Parathyroid adenoma (tissue), 2 donors: Measurements from ENCODE around the gene CTDSPL.

Experiments
- H2AFZ ChIP-seq: fragments of 300-600 bp; sonication (generic); one replicate; pipeline ENCODE4 v1.7.0; 2017; ENCODE audit warnings: antibody characterized with exemption, mild to moderate bottlenecking
- H3K27ac ChIP-seq: fragments of 300-600 bp; sonication (generic); one replicate; pipeline ENCODE4 v1.7.0; 2017
- H3K27me3 ChIP-seq: fragments of 300-600 bp; sonication (generic); one replicate; pipeline ENCODE4 v1.7.0; 2017; ENCODE audit warnings: low read length; ENCODE audit not compliant: control insufficient read depth, insufficient read depth
- H3K36me3 ChIP-seq: fragments of 300-600 bp; sonication (generic); one replicate; pipeline ENCODE4 v1.7.0; 2017; ENCODE audit warnings: low read length; ENCODE audit not compliant: control insufficient read depth, insufficient read depth
- H3K4me1 ChIP-seq: fragments of 300-600 bp; sonication (generic); one replicate; pipeline ENCODE4 v1.7.0; 2017; ENCODE audit warnings: control low read depth
- H3K4me2 ChIP-seq: fragments of 300-600 bp; sonication (generic); one replicate; pipeline ENCODE4 v1.7.0; 2017; ENCODE audit warnings: low read length
- H3K4me3 ChIP-seq: fragments of 300-600 bp; sonication (generic); one replicate; pipeline ENCODE4 v1.7.0; 2017; ENCODE audit warnings: low read depth, low read length
- H3K79me2 ChIP-seq: fragments of 300-600 bp; sonication (generic); one replicate; pipeline ENCODE4 v1.7.0; 2017; ENCODE audit warnings: control low read depth
- H3K9ac ChIP-seq: fragments of 300-600 bp; sonication (generic); one replicate; pipeline ENCODE4 v1.7.0; 2017; ENCODE audit warnings: mild to moderate bottlenecking
- H3K9me3 ChIP-seq: fragments of 300-600 bp; sonication (generic); one replicate; pipeline ENCODE4 v1.7.0; 2017; ENCODE audit warnings: low read length; ENCODE audit not compliant: control insufficient read depth
- CTCF ChIP-seq: fragments of 300-600 bp; sonication (generic); IDR thresholded peaks from one replicate; pipeline ENCODE4 v1.7.0; 2017; ENCODE audit warnings: antibody characterized with exemption, mild to moderate bottlenecking
- donor health status: primary hyperparathyroidism.

Gene CTDSPL

GRCh38 chr3:37921025-37921424 is 59.3 kb downstream of the CTDSPL start:
- Histone ChIP-seq H2AFZ (no peak overlapping the region), H3K9me3 (no peaks in the 10 kb centered on the region), H3K4me3 (no peak overlapping the region), H3K36me3 (no peaks in the 10 kb centered on the region), H3K27me3 (no peaks in the 10 kb centered on the region), H3K79me2 (peaks cover 5% of the 10 kb centered on the region), H3K4me1 (peaks cover 6% of the 10 kb centered on the region), H3K4me2 (no peak overlapping the region), H3K27ac (no peak overlapping the region), H3K9ac (no peak overlapping the region)
- TF ChIP-seq CTCF: no peak

GRCh38 chr3:37922721-37923568 is 61.3 kb downstream of the CTDSPL start:
- Histone ChIP-seq H3K27ac (no peak overlapping the region), H3K9ac (no peak overlapping the region), H3K4me3 (no peak overlapping the region), H3K4me2 (no peak overlapping the region), H3K27me3 (no peaks in the 10 kb centered on the region), H3K79me2 (peaks cover 3% of the 10 kb centered on the region), H3K36me3 (no peaks in the 10 kb centered on the region), H2AFZ (no peak overlapping the region), H3K4me1 (peaks cover 6% of the 10 kb centered on the region), H3K9me3 (no peaks in the 10 kb centered on the region)
- no peak for TF ChIP-seq CTCF

GRCh38 chr3:37923569-37924040 is 61.9 kb downstream of the CTDSPL start:
- Histone ChIP-seq H3K4me3 (no peak overlapping the region), H3K27ac (no peak overlapping the region), H2AFZ (no peak overlapping the region), H3K36me3 (no peaks in the 10 kb centered on the region), H3K79me2 (peaks cover 8% of the 10 kb centered on the region), H3K9me3 (no peaks in the 10 kb centered on the region), H3K4me1 (peaks cover 6% of the 10 kb centered on the region), H3K27me3 (no peaks in the 10 kb centered on the region), H3K4me2 (no peak overlapping the region), H3K9ac (no peak overlapping the region)
- no peak for TF ChIP-seq CTCF

GRCh38 chr3:37924453-37924852 is 62.8 kb downstream of the CTDSPL start:
- Histone ChIP-seq H2AFZ (no peak overlapping the region), H3K36me3 (no peaks in the 10 kb centered on the region), H3K4me3 (no peak overlapping the region), H3K4me1 (peaks cover 6% of the 10 kb centered on the region), H3K4me2 (no peak overlapping the region), H3K9me3 (no peaks in the 10 kb centered on the region), H3K79me2 (peaks cover 16% of the 10 kb centered on the region), H3K27me3 (no peaks in the 10 kb centered on the region), H3K27ac (no peak overlapping the region), H3K9ac (no peak overlapping the region)
- no peak for TF ChIP-seq CTCF

GRCh38 chr3:37925157-37925556 is 63.5 kb downstream of the CTDSPL start:
- Histone ChIP-seq H3K27ac (no peak overlapping the region), H3K9ac (no peak overlapping the region), H3K79me2 (peaks cover 20% of the 10 kb centered on the region), H3K4me3 (no peak overlapping the region), H3K27me3 (no peaks in the 10 kb centered on the region), H3K4me1 (peaks cover 6% of the 10 kb centered on the region), H2AFZ (no peak overlapping the region), H3K4me2 (no peak overlapping the region), H3K9me3 (no peaks in the 10 kb centered on the region), H3K36me3 (no peaks in the 10 kb centered on the region)
- TF ChIP-seq CTCF: no peak
